Upper lobe of right lung (tissue), 1 donor: ENCODE results near the gene TIMELESS. TPM values are rescaled to one million over a fixed set of nuclear protein-coding genes. Genes with fewer than 3 reads are reported as not detected.

Experiments used
- ATAC-seq: fragments of 200-7000 bp; cut with Tn5 transposase; one replicate; pipeline ENCODE4 v1.9.1; 2020; ENCODE audit warnings: mild to moderate bottlenecking, moderate library complexity
- DNase-seq: peaks from one replicate; pipeline ENCODE4 v3.0.0-alpha.2; 2020
- H3K27ac ChIP-seq: fragments of 200-600 bp; one replicate; pipeline ENCODE4 v1.8.0; 2022
- H3K27me3 ChIP-seq: fragments of 200-600 bp; one replicate; pipeline ENCODE4 v1.8.0; 2022; ENCODE audit warnings: mild to moderate bottlenecking
- H3K36me3 ChIP-seq: fragments of 200-600 bp; one replicate; pipeline ENCODE4 v1.8.0; 2022
- H3K4me1 ChIP-seq: fragments of 200-600 bp; one replicate; pipeline ENCODE4 v1.8.0; 2022
- H3K4me3 ChIP-seq: fragments of 200-600 bp; one replicate; pipeline ENCODE4 v1.8.0; 2022; ENCODE audit warnings: mild to moderate bottlenecking
- H3K9me3 ChIP-seq: fragments of 200-600 bp; one replicate; pipeline ENCODE4 v1.8.0; 2022
- intact Hi-C: fragments of 100-400 bp; cut with DNase I; formaldehyde crosslinking; loops from one replicate; pipeline ENCODE4 v1.11.0; 2022
- total RNA-seq: library from RNA; stranded (reverse); fragmentation: NEBNext Ultra II Directional; extraction: Animal tissue kit (Norgen Biotek cat#: 25700); gene quantifications from one replicate; pipeline ENCODE4 v1.2.1, GENCODE V29; 2021
- TF ChIP-seq, protein P1 (sequence below): fragments of 200-600 bp; IDR thresholded peaks from one replicate; pipeline ENCODE4 v1.8.0; 2022; ENCODE audit warnings: antibody characterized with exemption
- donor health status: DM: no; HTN: yes; CAD: no; lungs with severe emphysema.

TIMELESS gene
- total RNA-seq, 1 donor from 2014 or later, result 9.8 TPM

DNA sequence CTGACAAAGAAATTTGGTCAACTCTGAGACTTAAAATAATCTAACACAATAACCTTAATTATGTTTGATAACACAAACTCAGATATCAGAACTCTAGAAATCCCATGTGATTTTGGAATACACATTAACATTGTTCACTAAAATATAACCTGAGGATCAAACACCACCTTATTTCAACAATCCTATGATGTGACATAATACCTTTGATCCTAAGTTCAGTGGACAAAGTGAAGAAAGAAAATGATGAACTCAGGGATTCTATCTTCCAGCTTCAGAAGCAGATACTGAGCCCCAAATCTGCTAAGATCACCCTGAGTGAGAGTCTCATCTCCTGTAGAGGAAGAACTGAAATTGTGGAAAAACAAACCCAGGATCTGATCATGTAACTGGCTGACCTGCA is 50.9 kb downstream of the TIMELESS start:
- TF ChIP-seq, protein P1, sequence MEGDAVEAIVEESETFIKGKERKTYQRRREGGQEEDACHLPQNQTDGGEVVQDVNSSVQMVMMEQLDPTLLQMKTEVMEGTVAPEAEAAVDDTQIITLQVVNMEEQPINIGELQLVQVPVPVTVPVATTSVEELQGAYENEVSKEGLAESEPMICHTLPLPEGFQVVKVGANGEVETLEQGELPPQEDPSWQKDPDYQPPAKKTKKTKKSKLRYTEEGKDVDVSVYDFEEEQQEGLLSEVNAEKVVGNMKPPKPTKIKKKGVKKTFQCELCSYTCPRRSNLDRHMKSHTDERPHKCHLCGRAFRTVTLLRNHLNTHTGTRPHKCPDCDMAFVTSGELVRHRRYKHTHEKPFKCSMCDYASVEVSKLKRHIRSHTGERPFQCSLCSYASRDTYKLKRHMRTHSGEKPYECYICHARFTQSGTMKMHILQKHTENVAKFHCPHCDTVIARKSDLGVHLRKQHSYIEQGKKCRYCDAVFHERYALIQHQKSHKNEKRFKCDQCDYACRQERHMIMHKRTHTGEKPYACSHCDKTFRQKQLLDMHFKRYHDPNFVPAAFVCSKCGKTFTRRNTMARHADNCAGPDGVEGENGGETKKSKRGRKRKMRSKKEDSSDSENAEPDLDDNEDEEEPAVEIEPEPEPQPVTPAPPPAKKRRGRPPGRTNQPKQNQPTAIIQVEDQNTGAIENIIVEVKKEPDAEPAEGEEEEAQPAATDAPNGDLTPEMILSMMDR, result no peak
- H3K4me1 ChIP-seq, result no peaks in the 10 kb centered on the region
- no peak for DNase-seq
- H3K27me3 ChIP-seq, result no peaks in the 10 kb centered on the region
- H3K36me3 ChIP-seq, result no peaks in the 10 kb centered on the region
- H3K27ac ChIP-seq, result no peak overlapping the region
- no peak overlapping the region for H3K4me3 ChIP-seq
- H3K9me3 ChIP-seq, result peaks cover 4% of the 10 kb centered on the region
- intact Hi-C loops, result no loop called here
- ATAC-seq, result no peak

GRCh38 chr12:56392331-56392730 is 56.9 kb downstream of the TIMELESS start:
- no peaks in the 10 kb centered on the region for H3K27me3 ChIP-seq
- no peak overlapping the region for H3K4me3 ChIP-seq
- H3K4me1 ChIP-seq, result no peaks in the 10 kb centered on the region
- H3K9me3 ChIP-seq, result no peaks in the 10 kb centered on the region
- TF ChIP-seq, protein P1, result no peak
- ATAC-seq (no peak), DNase-seq (no peak)
- no peak overlapping the region for H3K27ac ChIP-seq
- intact Hi-C loops, result no loop called here
- no peaks in the 10 kb centered on the region for H3K36me3 ChIP-seq

DNA sequence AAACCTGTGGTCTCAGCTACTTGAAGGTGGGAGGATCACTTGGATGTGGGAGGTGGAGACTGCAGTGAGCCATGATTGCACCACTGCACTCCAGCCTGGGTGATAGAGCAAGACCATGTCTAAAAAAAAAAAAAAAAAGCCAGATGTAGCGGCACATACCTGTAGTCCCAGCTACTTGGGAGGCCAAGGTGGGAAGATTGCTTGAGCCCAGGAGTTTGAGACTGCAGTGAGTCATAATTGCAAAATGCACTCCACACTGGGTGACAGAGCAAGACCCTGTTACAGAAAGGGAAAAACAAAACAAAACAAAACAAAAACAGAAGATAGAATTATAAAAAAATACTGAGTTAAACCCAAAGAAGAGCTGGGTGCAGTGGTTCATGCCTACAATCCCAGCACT is 57.5 kb downstream of the TIMELESS start:
- Histone ChIP-seq H3K27me3 (no peaks in the 10 kb centered on the region), H3K4me1 (no peaks in the 10 kb centered on the region), H3K27ac (no peak overlapping the region), H3K36me3 (no peaks in the 10 kb centered on the region), H3K4me3 (no peak overlapping the region), H3K9me3 (no peaks in the 10 kb centered on the region)
- no peak for ATAC-seq
- TF ChIP-seq, protein P1, result no peak
- DNase-seq, result no peak
- intact Hi-C loops, result no loop called here

DNA sequence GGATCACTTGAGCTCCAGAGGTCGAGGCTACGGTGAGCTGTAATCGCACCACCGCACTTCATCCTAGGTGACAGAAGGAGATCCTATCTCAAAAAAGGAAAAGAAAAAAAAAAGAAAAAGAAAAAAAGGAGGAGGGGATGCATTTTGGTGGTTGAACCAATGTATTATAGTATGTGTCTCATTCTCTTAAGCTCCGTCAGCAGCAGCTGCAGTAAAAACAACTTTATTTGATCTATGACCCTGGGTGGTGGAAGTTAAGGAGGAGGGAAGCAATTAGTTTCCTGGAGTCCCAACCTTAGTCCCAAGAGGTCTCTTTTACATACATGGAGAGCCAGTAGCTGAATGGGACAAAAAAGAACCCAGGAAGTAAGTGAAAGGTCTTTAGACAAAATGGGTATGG is 59.8 kb downstream of the TIMELESS start:
- Histone ChIP-seq H3K36me3 (no peaks in the 10 kb centered on the region), H3K9me3 (no peaks in the 10 kb centered on the region), H3K27me3 (no peaks in the 10 kb centered on the region), H3K4me1 (no peaks in the 10 kb centered on the region), H3K27ac (no peak overlapping the region), H3K4me3 (no peak overlapping the region)
- ATAC-seq, result no peak
- TF ChIP-seq, protein P1, result no peak
- intact Hi-C loops, result no loop called here
- no peak for DNase-seq

GRCh38 chr12:56387152-56387736 is 62.0 kb downstream of the TIMELESS start:
- H3K27ac ChIP-seq, result no peak overlapping the region
- no peaks in the 10 kb centered on the region for H3K27me3 ChIP-seq
- intact Hi-C loops, result no loop called here
- ATAC-seq, result no peak
- no peak overlapping the region for H3K4me3 ChIP-seq
- TF ChIP-seq, protein P1, result no peak
- no peak for DNase-seq
- H3K4me1 ChIP-seq, result no peaks in the 10 kb centered on the region
- no peaks in the 10 kb centered on the region for H3K9me3 ChIP-seq
- H3K36me3 ChIP-seq, result no peaks in the 10 kb centered on the region

DNA sequence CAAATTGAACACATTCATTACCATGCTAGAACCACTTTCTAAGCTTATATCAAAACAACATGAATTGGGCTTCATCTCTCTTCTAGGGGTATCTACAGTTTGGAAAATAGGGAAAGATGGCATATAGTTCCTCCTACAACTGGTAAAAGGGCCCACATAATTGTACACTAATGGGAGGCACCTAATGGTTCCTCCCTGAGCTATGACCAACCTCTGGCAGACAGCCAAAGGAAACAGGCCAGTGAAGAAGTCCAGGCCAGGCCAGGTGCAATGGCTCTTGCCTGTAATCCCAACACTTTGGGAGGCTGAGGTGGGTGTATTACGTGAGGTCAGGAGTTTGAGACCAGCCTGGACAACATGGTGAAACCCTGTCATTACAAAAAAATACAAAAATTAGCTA is 63.4 kb downstream of the TIMELESS start:
- ATAC-seq (no peak), DNase-seq (no peak)
- intact Hi-C loops, result no loop called here
- H3K27ac ChIP-seq, result no peak overlapping the region
- H3K27me3 ChIP-seq, result no peaks in the 10 kb centered on the region
- no peaks in the 10 kb centered on the region for H3K9me3 ChIP-seq
- H3K36me3 ChIP-seq, result no peaks in the 10 kb centered on the region
- no peak overlapping the region for H3K4me3 ChIP-seq
- TF ChIP-seq, protein P1, result no peak
- H3K4me1 ChIP-seq, result no peaks in the 10 kb centered on the region
